Loucy (cell line): ENCODE results near the gene TPO.
"Not testable (repeated sequence)": the region's sequence is repeated elsewhere in the genome, so short reads cannot be mapped to it uniquely, and the experiment has no call there.

Source experiments
- H2AFZ ChIP-seq: fragments of 200-600 bp; sonication (generic); 2 replicates; pipeline ENCODE4 v1.6.0; 2016; ENCODE audit warnings: antibody characterized with exemption, mild to moderate bottlenecking, low read length, moderate library complexity
- H3F3A ChIP-seq: fragments of 200-600 bp; 2 replicates; pipeline ENCODE4 v1.6.0; 2016; ENCODE audit warnings: antibody characterized with exemption, low read depth, mild to moderate bottlenecking
- H3K27me3 ChIP-seq: fragments of 200-600 bp; sonication (generic); 2 replicates; pipeline ENCODE4 v1.6.1; 2014; ENCODE audit warnings: low read length, mild to moderate bottlenecking; ENCODE audit not compliant: insufficient read depth, poor library complexity, severe bottlenecking
- H3K36me3 ChIP-seq: fragments of 200-600 bp; sonication (generic); 2 replicates; pipeline ENCODE4 v1.6.1; 2016; ENCODE audit warnings: low read length; ENCODE audit not compliant: insufficient read depth
- H3K4me1 ChIP-seq: fragments of 200-600 bp; sonication (generic); 2 replicates; pipeline ENCODE4 v1.5.1; 2014; ENCODE audit warnings: low read length, mild to moderate bottlenecking; ENCODE audit not compliant: insufficient read depth, poor library complexity, severe bottlenecking
- H3K4me2 ChIP-seq: fragments of 200-600 bp; sonication (generic); 2 replicates; pipeline ENCODE4 v1.6.0; 2014; ENCODE audit warnings: antibody characterized with exemption, low read length, low read depth, mild to moderate bottlenecking; ENCODE audit not compliant: poor library complexity, severe bottlenecking
- H3K4me3 ChIP-seq: fragments of 200-600 bp; sonication (generic); 2 replicates; pipeline ENCODE4 v1.5.1; 2014; ENCODE audit warnings: low read length, mild to moderate bottlenecking, mixed read lengths; ENCODE audit not compliant: poor library complexity, severe bottlenecking
- H3K79me2 ChIP-seq: fragments of 200-600 bp; sonication (generic); 2 replicates; pipeline ENCODE4 v1.6.1; 2014; ENCODE audit warnings: low read length; ENCODE audit not compliant: insufficient read depth
- H3K9ac ChIP-seq: fragments of 200-600 bp; sonication (generic); 2 replicates; pipeline ENCODE4 v1.6.0; 2014; ENCODE audit warnings: mild to moderate bottlenecking, low read depth, low read length, moderate library complexity; ENCODE audit not compliant: poor library complexity, severe bottlenecking
- H3K9me2 ChIP-seq: fragments of 200-600 bp; sonication (generic); replicated peaks from 2 replicates; pipeline ENCODE4 v1.6.1; 2016; ENCODE audit warnings: low read depth, low read length, mixed read lengths
- H3K9me3 ChIP-seq: fragments of 200-600 bp; sonication (generic); 2 replicates; pipeline ENCODE4 v1.6.1; 2014; ENCODE audit warnings: mild to moderate bottlenecking, antibody characterized with exemption, low read length, low read depth; ENCODE audit not compliant: insufficient read depth
- H4K20me1 ChIP-seq: fragments of 200-600 bp; sonication (generic); 2 replicates; pipeline ENCODE4 v1.6.0; 2014; ENCODE audit warnings: antibody characterized with exemption, low read length, mild to moderate bottlenecking; ENCODE audit not compliant: insufficient read depth, poor library complexity, severe bottlenecking
- CTCF ChIP-seq: fragments of 200-600 bp; sonication (generic); conservative IDR thresholded peaks from 2 replicates; pipeline ENCODE4 v1.5.1; 2014; ENCODE audit warnings: mild to moderate bottlenecking, antibody characterized with exemption, low read length
- EZH2phosphoT487 ChIP-seq: fragments of 200-600 bp; IDR thresholded peaks from 2 replicates; pipeline ENCODE4 v1.6.1; 2018; ENCODE audit warnings: antibody characterized with exemption, mild to moderate bottlenecking, moderate library complexity, borderline replicate concordance

TPO gene

GRCh38 chr2:1577846-1578245 lies 164.6 kb downstream of the TPO start:
- Histone ChIP-seq H3K27me3 (no peaks in the 10 kb centered on the region), H3K9ac (no peak overlapping the region), H3K4me3 (no peak overlapping the region), H3K79me2 (no peaks in the 10 kb centered on the region), H3K36me3 (no peaks in the 10 kb centered on the region), H3K9me2 (no peaks in the 10 kb centered on the region), H3K4me2 (no peak overlapping the region), H4K20me1 (no peaks in the 10 kb centered on the region), H2AFZ (no peak overlapping the region), H3K9me3 (no peaks in the 10 kb centered on the region), H3K4me1 (no peaks in the 10 kb centered on the region), H3F3A (no peaks in the 10 kb centered on the region)
- no peak for TF ChIP-seq CTCF
- no peak for TF ChIP-seq EZH2phosphoT487

GRCh38 chr2:1581257-1581964 lies 168.1 kb downstream of the TPO start:
- not testable (repeated sequence) for H3K79me2 ChIP-seq, H4K20me1 ChIP-seq, H3K4me3 ChIP-seq, H3K4me1 ChIP-seq, H3K9me2 ChIP-seq, H3K9me3 ChIP-seq, H3K4me2 ChIP-seq, H3F3A ChIP-seq, H3K27me3 ChIP-seq, H3K9ac ChIP-seq, H2AFZ ChIP-seq, H3K36me3 ChIP-seq

- Histone ChIP-seq H4K20me1 (no peaks in the 10 kb centered on the region), H3K9me3 (no peaks in the 10 kb centered on the region), H3K4me2 (no peak overlapping the region), H3K9me2 (no peaks in the 10 kb centered on the region), H3K27me3 (no peaks in the 10 kb centered on the region), H3K4me3 (no peak overlapping the region), H2AFZ (no peak overlapping the region), H3K79me2 (no peaks in the 10 kb centered on the region), H3F3A (no peaks in the 10 kb centered on the region), H3K9ac (no peak overlapping the region), H3K36me3 (no peaks in the 10 kb centered on the region), H3K4me1 (no peaks in the 10 kb centered on the region)
- TF ChIP-seq EZH2phosphoT487, result no peak
- no peak for TF ChIP-seq CTCF
Measured at GRCh38 chr2:1581965-1582625, 168.8 kb downstream of the TPO start.
